ENCODE results near the gene ZNF292.
"Not testable (repeated sequence)": the region's sequence is repeated elsewhere in the genome, so short reads cannot be mapped to it uniquely, and the experiment has no call there.

- TF ChIP-seq, protein P1, sequence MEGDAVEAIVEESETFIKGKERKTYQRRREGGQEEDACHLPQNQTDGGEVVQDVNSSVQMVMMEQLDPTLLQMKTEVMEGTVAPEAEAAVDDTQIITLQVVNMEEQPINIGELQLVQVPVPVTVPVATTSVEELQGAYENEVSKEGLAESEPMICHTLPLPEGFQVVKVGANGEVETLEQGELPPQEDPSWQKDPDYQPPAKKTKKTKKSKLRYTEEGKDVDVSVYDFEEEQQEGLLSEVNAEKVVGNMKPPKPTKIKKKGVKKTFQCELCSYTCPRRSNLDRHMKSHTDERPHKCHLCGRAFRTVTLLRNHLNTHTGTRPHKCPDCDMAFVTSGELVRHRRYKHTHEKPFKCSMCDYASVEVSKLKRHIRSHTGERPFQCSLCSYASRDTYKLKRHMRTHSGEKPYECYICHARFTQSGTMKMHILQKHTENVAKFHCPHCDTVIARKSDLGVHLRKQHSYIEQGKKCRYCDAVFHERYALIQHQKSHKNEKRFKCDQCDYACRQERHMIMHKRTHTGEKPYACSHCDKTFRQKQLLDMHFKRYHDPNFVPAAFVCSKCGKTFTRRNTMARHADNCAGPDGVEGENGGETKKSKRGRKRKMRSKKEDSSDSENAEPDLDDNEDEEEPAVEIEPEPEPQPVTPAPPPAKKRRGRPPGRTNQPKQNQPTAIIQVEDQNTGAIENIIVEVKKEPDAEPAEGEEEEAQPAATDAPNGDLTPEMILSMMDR (IDR thresholded peaks at IDR 0.05; ENCODE audit: borderline replicate concordance, extremely low read depth, low read length, poor library complexity, severe bottlenecking), result not testable (repeated sequence)
- TF ChIP-seq EZH2 (IDR thresholded peaks at IDR 0.05; ENCODE audit: borderline replicate concordance, low read depth, low read length, severe bottlenecking), result not testable (repeated sequence)
These were observed 15.4 kb upstream of the ZNF292 start for GRCh38 chr6:87139927-87140326.
